ENCODE data around the gene NXPH4.

The NXPH4 gene

GRCh38 chr12:57248934-57249742 is 32.5 kb downstream of the NXPH4 start:
- no peak for DNase-seq

- no peak for DNase-seq
Observed at GRCh38 chr12:57250541-57250940, 33.9 kb downstream of the NXPH4 start.

GRCh38 chr12:57250956-57251355 is 34.4 kb downstream of the NXPH4 start, which contains the start of gene STAC3:
TSS of gene STAC3 (minus strand) at chr12:57251187. CDS start at chr12:57249636, 1,551 bp downstream.
- no peak for DNase-seq

- no peak for DNase-seq
Observed at GRCh38 chr12:57254506-57255280, 38.1 kb downstream of the NXPH4 start.

- DNase-seq: no peak
Observed at GRCh38 chr12:57255916-57256315, 39.3 kb downstream of the NXPH4 start.

- no peak for DNase-seq
Observed at GRCh38 chr12:57258977-57259970, 42.7 kb downstream of the NXPH4 start.

- DNase-seq: no peak
Observed at GRCh38 chr12:57260366-57260765, 43.8 kb downstream of the NXPH4 start.

- no peak for DNase-seq
Observed at GRCh38 chr12:57261428-57261865, 44.9 kb downstream of the NXPH4 start.

- DNase-seq: no peak
Observed at GRCh38 chr12:57262126-57262822, 45.7 kb downstream of the NXPH4 start.

GRCh38 chr12:57263096-57263495 is 46.5 kb downstream of the NXPH4 start:
- no peak for DNase-seq

GRCh38 chr12:57266681-57267080 is 50.1 kb downstream of the NXPH4 start:
- DNase-seq: no peak

GRCh38 chr12:57268264-57268663 is 51.7 kb downstream of the NXPH4 start:
- DNase-seq: peak; percentile 24

GRCh38 chr12:57270966-57271470 is 54.4 kb downstream of the NXPH4 start:
- DNase-seq: no peak

GRCh38 chr12:57272337-57273151 is 56.0 kb downstream of the NXPH4 start:
- no peak for DNase-seq

- DNase-seq: no peak
Observed at GRCh38 chr12:57273516-57273915, 56.9 kb downstream of the NXPH4 start.
